GM19395 (cell line): ENCODE results near the gene LGALS4.
"Not testable (repeated sequence)": the region's sequence is repeated elsewhere in the genome, so short reads cannot be mapped to it uniquely, and the experiment has no call there.

Experiments used
- ATAC-seq: cut with Tn5 transposase; IDR thresholded peaks from one replicate; pipeline ENCODE4 v1.9.1; 2021; ENCODE audit warnings: mild to moderate bottlenecking, moderate library complexity; ENCODE audit not compliant: unreplicated experiment

Gene LGALS4

DNA sequence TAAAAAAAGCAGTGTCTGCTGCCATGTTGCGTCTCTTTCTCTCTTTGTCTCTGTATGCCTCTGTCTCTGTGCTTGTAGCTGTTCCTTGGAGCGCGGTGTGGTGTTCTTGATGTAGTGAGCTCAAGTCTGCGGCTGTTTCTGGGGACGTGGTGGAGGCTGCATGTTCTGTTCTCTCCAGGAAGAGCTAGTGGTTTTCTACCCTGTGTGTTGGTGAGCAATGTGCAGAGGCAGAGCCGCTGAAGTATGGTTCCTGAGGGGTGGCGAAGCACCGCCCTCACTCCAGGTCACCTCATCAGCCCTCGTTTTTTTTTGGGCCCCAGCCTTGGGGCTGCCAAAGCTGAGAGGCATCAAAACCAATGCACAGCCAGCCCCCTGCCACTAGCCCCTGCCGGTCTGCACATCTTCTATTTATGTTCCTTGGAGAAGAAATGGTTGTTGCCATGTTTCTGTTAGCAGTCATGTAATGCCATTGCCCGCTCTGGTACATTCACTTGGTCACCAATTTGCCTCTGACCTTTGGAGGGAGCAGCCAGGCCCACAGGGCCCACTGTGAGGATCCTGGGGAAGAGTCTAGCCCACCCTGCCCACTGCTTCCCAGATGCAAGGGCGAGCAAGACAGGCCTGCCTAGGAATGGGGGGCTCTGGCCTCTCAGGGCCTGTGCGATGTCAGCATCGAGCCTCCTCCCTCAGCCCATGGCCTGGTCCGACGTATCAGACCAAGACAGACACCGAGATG is 29.9 kb upstream of the LGALS4 start:
- ATAC-seq, result no peak

GRCh38 chr19:38841787-38842438 is 29.2 kb upstream of the LGALS4 start:
- ATAC-seq, result no peak

DNA sequence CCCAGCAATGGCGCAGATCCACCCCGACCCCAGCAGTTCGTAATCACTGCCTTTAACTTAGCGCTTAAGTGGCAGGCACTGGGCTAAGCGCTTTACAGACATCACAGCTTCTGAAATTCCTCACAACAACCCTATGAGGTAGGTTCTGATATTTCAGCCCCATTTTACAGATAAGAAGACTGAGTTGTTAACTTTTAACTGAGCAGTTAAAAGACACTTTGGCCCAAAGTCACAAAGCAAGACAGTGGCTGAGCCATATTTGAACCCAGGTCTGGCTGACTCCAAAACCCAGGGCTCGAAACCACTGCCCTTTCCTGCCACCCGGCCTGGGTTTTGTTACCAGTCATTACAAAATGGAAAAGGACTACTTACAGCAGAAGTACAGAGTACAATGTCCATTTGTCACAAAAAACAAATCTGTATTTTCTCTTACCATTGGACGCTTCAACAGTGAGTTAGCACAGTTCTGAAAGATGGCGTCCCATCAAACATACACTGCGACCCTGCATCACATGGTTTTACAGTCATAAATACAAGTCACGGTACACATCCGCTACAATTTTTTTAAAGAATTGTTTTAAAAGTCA is 28.5 kb upstream of the LGALS4 start:
- no peak for ATAC-seq

GRCh38 chr19:38840583-38840968 is 27.8 kb upstream of the LGALS4 start:
- ATAC-seq, result no peak

DNA sequence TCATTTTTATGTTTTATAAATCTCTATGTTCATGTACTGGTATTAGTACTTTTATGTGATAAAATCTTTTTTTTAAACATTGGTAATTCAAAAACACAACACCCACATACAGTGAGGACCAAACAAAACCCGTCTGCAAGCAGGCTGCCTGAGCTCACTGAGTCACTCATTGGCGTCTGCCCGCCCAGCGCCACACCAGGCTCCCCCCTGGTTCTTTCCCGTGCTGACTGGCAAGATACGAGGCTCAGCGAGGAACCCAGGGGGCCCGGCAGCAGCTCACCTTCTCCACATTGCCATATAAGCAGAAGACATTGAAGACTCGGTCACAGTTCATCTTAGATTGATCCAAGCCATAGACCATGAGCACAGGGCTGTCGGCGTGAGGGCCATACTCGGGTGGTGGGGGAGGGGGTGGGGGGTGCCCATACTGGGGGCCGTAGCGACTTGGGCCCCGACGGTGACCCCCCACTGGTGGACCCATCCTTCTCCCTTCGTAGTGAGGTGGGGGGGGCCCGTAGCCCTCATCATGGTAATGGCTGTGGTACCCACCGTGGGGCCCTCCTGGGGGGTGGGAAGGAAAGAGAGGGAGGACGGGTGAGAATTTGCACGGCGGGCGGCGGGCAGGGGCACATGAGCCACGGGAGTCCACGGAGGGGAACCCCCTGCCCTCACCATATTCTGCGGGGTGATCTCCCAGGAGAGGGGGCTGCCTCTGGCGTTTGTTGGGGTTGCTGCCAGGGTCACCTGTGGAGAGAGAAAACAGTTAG is 27.3 kb upstream of the LGALS4 start:
- ATAC-seq, result no peak

DNA sequence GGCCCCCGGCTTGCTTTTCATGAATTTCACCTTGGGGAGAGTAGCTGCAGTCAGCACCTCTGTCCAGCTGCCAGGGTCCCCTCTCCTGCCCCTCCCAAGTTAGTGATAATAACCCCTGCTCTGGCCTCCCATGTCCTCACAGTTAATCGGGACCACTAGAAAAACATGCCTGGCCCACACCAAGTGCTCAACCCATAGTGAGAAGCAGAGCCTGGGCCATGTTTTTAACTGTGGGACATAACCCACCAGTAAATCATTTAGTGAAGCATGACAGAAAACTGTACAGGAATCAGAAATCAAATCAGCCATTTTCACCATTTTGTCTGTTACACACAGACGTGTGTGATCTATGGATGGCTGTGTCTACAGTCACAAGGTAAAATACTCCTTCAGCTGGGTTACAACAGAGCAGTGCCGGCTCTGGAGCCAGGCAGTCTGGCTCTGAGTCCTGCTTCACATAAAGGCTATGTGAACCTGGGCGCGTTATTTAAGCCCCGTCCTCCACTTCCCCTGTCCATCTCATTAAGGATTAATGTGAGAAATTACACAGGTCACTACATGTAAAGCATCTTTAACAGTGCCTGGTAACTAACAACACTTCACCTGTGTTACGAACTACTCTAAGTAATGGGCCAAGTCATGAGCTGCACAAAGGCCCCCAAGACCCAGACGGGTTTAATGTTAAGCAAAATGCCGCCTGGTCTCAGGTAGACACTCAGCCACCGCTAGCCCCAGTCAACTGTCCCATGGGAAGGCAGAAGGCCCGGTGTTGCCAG is 26.4 kb upstream of the LGALS4 start:
- ATAC-seq, result no peak

DNA sequence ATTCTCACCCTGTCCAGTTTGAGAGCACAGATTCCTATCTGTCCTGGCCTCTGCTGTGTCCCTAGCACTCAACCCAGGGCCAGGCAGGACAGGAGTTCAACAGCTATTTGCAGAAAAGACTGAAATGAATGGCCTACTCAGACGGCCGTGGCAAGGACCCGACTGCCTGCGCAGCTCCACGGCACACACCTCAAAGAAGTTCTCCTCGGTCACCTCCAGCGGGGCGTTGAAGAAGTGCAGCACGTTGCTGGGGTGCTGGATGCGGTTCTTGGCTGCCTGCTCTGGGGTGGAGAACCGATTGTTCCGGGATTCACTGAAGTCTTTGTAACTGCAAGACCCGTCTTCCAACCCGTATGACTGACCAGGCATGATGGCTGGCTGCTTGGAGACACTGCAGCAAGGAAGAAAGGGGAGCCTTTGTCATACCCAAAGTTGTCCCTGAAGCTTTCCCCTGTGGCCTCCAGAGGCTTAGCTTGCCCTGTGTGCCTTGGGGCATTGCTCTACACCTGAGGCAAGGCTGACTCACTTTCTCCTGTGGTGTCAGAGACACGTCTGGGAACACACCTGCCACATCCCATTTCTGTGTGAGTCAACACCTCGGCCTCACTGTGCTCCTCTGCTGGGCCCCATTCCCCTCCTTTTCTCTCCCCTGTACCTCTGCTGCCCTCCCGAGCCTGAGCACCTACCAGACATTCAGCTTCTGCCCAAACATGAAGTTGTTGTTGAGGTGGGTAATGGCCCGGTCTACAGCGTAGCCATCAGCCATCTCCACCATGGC is 25.7 kb upstream of the LGALS4 start:
- ATAC-seq, result no peak

GRCh38 chr19:38837656-38838121 is 24.9 kb upstream of the LGALS4 start:
- ATAC-seq, result no peak

DNA sequence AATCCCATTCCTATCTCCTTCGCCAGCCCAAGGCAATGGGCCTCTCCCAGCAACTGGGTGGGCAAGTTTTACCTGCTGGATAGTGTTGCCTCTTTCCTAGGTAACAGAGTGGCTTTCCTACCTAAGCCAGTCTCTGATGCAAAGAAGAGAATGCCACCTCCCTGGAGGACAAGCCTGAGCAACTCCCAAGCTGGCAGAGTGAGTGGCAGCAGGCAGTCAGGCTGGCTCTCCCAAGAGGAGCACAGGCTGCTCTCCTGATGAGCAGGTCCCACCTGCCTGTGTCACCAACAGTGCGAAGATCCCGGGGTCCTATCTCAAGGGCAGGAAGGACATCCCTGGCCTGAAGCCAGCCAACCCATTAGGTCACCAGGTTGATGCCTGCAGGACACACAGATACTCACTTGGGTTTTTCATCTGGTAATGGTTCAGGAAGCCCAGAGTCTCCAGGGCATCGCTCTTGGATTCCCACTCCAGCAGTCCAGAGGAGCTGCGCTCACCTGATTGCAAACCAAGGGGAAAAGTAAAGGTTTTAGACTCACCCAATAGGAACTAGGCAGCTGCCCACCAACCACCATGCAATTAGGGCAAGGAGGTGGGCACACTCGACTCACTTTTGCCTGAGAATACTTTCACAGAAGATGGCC is 24.4 kb upstream of the LGALS4 start:
- no peak for ATAC-seq

GRCh38 chr19:38836159-38836982 is 23.6 kb upstream of the LGALS4 start:
- ATAC-seq, result no peak

GRCh38 chr19:38834590-38834989 is 21.8 kb upstream of the LGALS4 start:
- ATAC-seq, result no peak

DNA sequence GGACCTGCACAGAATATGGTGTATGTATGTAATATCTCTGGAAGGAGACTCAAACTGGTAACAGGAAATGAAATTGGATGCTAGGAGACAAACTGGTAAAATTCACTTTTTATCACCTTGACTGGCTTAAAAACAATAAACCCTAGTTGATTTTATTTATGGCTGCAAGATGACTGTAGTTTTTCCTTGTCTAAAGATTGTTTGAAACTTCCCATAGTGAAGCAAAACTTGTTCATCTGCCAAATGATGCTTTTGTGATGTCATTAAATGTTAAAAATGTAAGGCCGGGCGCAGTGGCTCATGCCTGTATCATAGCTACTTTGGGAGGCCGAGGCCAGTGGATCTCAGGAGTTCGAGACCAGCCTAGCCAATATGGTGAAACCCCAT is 21.4 kb upstream of the LGALS4 start:
- no peak for ATAC-seq

GRCh38 chr19:38833092-38833425 is 20.3 kb upstream of the LGALS4 start:
- ATAC-seq, result no peak

GRCh38 chr19:38831142-38831605 is 18.4 kb upstream of the LGALS4 start:
- peak; percentile 37 for ATAC-seq

DNA sequence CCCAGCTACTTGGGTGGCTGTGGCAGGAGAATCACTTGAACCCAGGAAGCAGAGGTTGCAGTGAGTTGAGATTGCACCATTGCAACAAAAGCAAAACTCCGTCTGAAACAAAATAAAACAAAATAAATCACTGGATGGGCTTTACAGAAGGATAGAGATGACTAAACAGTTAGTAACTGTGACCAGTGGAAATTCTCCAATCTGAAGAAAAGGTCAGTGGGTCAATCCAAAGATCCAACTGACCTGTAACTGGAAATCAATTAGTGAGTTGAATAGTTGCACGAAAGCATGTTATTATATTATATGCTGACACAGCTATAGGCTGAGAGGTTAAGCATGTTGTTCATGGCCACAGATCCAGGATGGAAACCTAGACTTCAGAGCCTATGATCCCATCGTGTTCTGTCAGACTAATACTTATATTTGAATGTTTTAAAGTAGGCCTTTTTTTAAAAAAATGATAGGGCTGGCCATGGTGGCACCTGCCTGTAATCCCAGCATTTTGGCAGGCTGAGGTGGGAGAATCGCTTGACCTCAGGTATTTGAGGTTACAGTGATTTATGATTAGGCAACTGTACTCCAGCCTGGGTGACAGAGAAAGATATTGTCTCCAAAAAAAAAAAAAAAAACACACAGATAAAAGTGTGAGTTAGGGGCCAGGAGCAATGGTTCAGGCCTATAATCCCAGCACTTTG is 17.4 kb upstream of the LGALS4 start:
- ATAC-seq, result no peak

DNA sequence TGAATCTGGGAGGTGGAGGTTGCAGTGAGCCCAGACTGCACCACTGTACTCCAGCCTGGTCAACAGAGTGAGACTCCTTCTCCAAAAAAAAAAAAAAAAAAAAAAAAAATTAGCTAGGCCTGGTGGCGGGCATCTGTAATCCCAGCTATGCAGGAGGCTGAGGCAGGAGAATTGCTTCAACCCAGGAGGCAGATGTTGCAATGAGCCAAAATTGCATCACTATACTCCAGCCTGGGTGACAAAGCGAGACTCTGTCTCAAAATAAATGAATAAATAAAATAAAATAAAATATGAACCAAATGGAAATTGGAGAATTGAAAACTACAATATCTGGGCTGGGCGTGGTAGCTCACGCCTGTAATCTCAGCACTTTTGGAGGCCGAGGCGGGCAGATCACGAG is 16.5 kb upstream of the LGALS4 start:
- not testable (repeated sequence) for ATAC-seq

DNA sequence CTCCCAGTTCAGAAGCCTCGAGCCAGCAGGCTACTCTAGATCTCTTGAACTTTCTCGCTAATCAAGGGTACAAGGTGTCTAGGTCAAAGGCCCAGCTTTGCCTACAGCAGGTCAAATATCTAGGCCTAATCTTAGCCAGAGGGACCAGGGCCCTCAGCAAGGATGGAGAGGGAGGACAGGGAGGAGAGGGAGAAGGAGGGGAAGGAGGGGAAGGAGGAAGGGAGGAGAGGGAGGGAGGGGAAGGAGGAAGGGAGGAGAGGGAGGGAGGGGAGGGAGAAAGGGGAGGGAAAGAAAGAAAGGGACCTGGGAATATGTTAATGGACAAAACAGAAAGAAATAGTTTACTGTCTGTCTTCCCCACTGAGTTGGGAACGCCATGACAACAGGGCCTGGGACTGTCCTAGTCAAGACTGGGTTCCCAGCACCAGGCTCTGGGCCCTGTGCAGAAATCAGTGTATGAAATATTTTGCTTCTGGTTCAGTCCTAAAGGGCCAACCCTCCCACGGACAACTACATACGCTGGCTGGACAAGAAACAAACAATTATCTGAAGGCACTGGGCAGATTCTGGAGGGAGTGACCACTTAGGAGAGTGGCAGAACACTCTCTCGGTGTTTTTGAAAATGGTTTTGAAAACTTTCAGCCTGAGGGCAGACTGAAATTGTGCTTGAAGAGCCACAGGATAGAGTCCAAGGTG is 14.3 kb upstream of the LGALS4 start:
- no peak for ATAC-seq
